Peyer's patch (tissue), 4 donors: Measurements from ENCODE around the gene ANTKMT.

Experiments used
- POLR2A ChIP-seq, 2 donors: fragments of 450-650 bp; IDR thresholded peaks; one replicate each; pipeline ENCODE4 v1.5.1; 2017; ENCODE audit warnings: antibody characterized with exemption in 2 of 2, mild to moderate bottlenecking in 2 of 2, moderate library complexity in 2 of 2
- TF ChIP-seq, protein P1 (sequence below), 6 experiments: fragments of 450-650 bp in 4 of 6; fragments of 200-600 bp in 2 of 6; sonication (generic) in 1 of 6; IDR thresholded peaks; one replicate each; pipeline ENCODE4 v1.5.1; 2017 to 2019; ENCODE audit warnings: antibody characterized with exemption in 6 of 6, mild to moderate bottlenecking in 3 of 6, moderate library complexity in 1 of 6

GRCh38 chr16:676913-677312 lies 44.0 kb upstream of the ANTKMT start:
- TF ChIP-seq, protein P1, sequence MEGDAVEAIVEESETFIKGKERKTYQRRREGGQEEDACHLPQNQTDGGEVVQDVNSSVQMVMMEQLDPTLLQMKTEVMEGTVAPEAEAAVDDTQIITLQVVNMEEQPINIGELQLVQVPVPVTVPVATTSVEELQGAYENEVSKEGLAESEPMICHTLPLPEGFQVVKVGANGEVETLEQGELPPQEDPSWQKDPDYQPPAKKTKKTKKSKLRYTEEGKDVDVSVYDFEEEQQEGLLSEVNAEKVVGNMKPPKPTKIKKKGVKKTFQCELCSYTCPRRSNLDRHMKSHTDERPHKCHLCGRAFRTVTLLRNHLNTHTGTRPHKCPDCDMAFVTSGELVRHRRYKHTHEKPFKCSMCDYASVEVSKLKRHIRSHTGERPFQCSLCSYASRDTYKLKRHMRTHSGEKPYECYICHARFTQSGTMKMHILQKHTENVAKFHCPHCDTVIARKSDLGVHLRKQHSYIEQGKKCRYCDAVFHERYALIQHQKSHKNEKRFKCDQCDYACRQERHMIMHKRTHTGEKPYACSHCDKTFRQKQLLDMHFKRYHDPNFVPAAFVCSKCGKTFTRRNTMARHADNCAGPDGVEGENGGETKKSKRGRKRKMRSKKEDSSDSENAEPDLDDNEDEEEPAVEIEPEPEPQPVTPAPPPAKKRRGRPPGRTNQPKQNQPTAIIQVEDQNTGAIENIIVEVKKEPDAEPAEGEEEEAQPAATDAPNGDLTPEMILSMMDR (IDR thresholded peaks at IDR 0.05) = no peak
- peak in 1 of 2 donors; percentile 59 for TF ChIP-seq POLR2A (IDR thresholded peaks at IDR 0.05)
